Measurements from ENCODE around the gene ACBD4.

Gene ACBD4

GRCh38 chr17:45155483-45155882, 20.0 kb downstream of the ACBD4 start:
- DNase-seq (ENCODE audit: low read depth): no peak

- no peak for DNase-seq (ENCODE audit: low read depth)
These were observed 20.8 kb downstream of the ACBD4 start for GRCh38 chr17:45156242-45156641.

GRCh38 chr17:45160447-45161287, 25.2 kb downstream of the ACBD4 start:
- peak; percentile 75 for DNase-seq (ENCODE audit: low read depth)

- DNase-seq (ENCODE audit: low read depth): peak; percentile 100
These were observed 26.0 kb downstream of the ACBD4 start, which contains the start of gene HEXIM2 for GRCh38 chr17:45161288-45162024. Gene HEXIM2, plus strand, starts transcription at chr17:45161875. Its CDS starts 919 bp downstream, at chr17:45162794.

- DNase-seq (ENCODE audit: low read depth): no peak
These were observed 26.7 kb downstream of the ACBD4 start for GRCh38 chr17:45162025-45162687.

GRCh38 chr17:45164734-45165269, 29.3 kb downstream of the ACBD4 start:
- no peak for DNase-seq (ENCODE audit: low read depth)

- DNase-seq (ENCODE audit: low read depth): no peak
These were observed 33.7 kb downstream of the ACBD4 start for GRCh38 chr17:45168991-45169752.

GRCh38 chr17:45170280-45170930, 34.9 kb downstream of the ACBD4 start:
- no peak for DNase-seq (ENCODE audit: low read depth)

GRCh38 chr17:45170931-45171337, 35.4 kb downstream of the ACBD4 start:
- DNase-seq (ENCODE audit: low read depth): peak; percentile 97

- peak; percentile 69 for DNase-seq (ENCODE audit: low read depth)
These were observed 36.1 kb downstream of the ACBD4 start for GRCh38 chr17:45171338-45172231.

- DNase-seq (ENCODE audit: low read depth): no peak
These were observed 36.7 kb downstream of the ACBD4 start for GRCh38 chr17:45172232-45172540.

- peak; percentile 89 for DNase-seq (ENCODE audit: low read depth)
These were observed 37.2 kb downstream of the ACBD4 start for GRCh38 chr17:45172541-45173286.

GRCh38 chr17:45175759-45176115, 40.2 kb downstream of the ACBD4 start:
- DNase-seq (ENCODE audit: low read depth): no peak

- no peak for DNase-seq (ENCODE audit: low read depth)
These were observed 42.1 kb downstream of the ACBD4 start for GRCh38 chr17:45177563-45177962.

- DNase-seq (ENCODE audit: low read depth): no peak
These were observed 48.7 kb downstream of the ACBD4 start for GRCh38 chr17:45184144-45184543.

GRCh38 chr17:45186801-45187354, 51.4 kb downstream of the ACBD4 start:
- no peak for DNase-seq (ENCODE audit: low read depth)

GRCh38 chr17:45189009-45189408, 53.5 kb downstream of the ACBD4 start:
- no peak for DNase-seq (ENCODE audit: low read depth)

GRCh38 chr17:45190503-45191255, 55.2 kb downstream of the ACBD4 start:
- DNase-seq (ENCODE audit: low read depth): no peak

Data from fibroblast of gingiva (primary cell).